H1 (cell line): Measurements from ENCODE around the gene DOCK1.
"Not testable (repeated sequence)": the region's sequence is repeated elsewhere in the genome, so short reads cannot be mapped to it uniquely, and the experiment has no call there.

Source experiments
- CBX8 ChIP-seq: fragments of 300-800, 300-1000 bp; sonication (generic); IDR thresholded peaks from 2 replicates; pipeline ENCODE4 v1.7.1; 2016; ENCODE audit warnings: low read depth, low read length, borderline replicate concordance
- CEBPB ChIP-seq: IDR thresholded peaks from 2 replicates; pipeline ENCODE4 v1.6.1; 2012; ENCODE audit warnings: low read depth, low read length
- CREB1 ChIP-seq: IDR thresholded peaks from 2 replicates; pipeline ENCODE4 v1.6.1; 2012; ENCODE audit warnings: inconsistent platforms
- EP300 ChIP-seq, 2 experiments: IDR thresholded peaks; 1 replicate in 1 of 2; 2 replicates in 1 of 2; pipeline ENCODE4 v1.6.1; 2011 to 2012; ENCODE audit warnings: low read depth in 2 of 2, low read length in 2 of 2, mild to moderate bottlenecking in 2 of 2, borderline replicate concordance in 1 of 2, inconsistent platforms in 1 of 2, moderate library complexity in 1 of 2
- GTF2F1 ChIP-seq: IDR thresholded peaks from 2 replicates; pipeline ENCODE4 v1.6.1; 2012; ENCODE audit warnings: low read depth, low read length, improper control_type of control experiment, borderline replicate concordance
- JUND ChIP-seq: IDR thresholded peaks from 2 replicates; pipeline ENCODE4 v1.6.1; 2011; ENCODE audit warnings: mild to moderate bottlenecking, improper control_type of control experiment, low read length
- POLR2A ChIP-seq, 2 experiments: IDR thresholded peaks; 1 replicate in 1 of 2; 2 replicates in 1 of 2; pipeline ENCODE4 v1.6.1; 2011; ENCODE audit warnings: low read depth in 2 of 2, low read length in 2 of 2, mild to moderate bottlenecking in 2 of 2; ENCODE audit errors: control extremely low read depth in 1 of 2
- POLR2AphosphoS5 ChIP-seq: IDR thresholded peaks from 2 replicates; pipeline ENCODE4 v1.6.1; 2011; ENCODE audit warnings: low read depth, low read length
- RAD21 ChIP-seq, 2 experiments: IDR thresholded peaks in 1 of 2; conservative IDR thresholded peaks in 1 of 2; 2 replicates each; pipeline ENCODE4 v1.6.1; 2011; ENCODE audit warnings: low read depth in 2 of 2, low read length in 2 of 2, improper control_type of control experiment in 1 of 2, inconsistent platforms in 1 of 2, mild to moderate bottlenecking in 1 of 2, moderate library complexity in 1 of 2
- TCF12 ChIP-seq: IDR thresholded peaks from 2 replicates; pipeline ENCODE4 v1.6.1; 2011; ENCODE audit warnings: low read depth, mild to moderate bottlenecking, low read length
- ZNF274 ChIP-seq: IDR thresholded peaks from 2 replicates; pipeline ENCODE4 v1.7.0; 2012; ENCODE audit warnings: low read length, borderline replicate concordance; ENCODE audit errors: extremely low read depth
- TF ChIP-seq, protein P1 (sequence below): IDR thresholded peaks from 2 replicates; pipeline ENCODE4 v1.6.1; 2011; ENCODE audit warnings: low read length, improper control_type of control experiment
- TF ChIP-seq, protein P2 (sequence below), 3 experiments: IDR thresholded peaks; 1 replicate in 2 of 3; 2 replicates in 1 of 3; pipeline versions ENCODE4 v1.5.1 to v1.6.1; 2011; ENCODE audit warnings: low read length in 3 of 3, mild to moderate bottlenecking in 3 of 3, inconsistent platforms in 2 of 3, low read depth in 1 of 3, moderate library complexity in 1 of 3; ENCODE audit not compliant: insufficient read depth in 1 of 3; ENCODE audit errors: control extremely low read depth in 1 of 3

DNA sequence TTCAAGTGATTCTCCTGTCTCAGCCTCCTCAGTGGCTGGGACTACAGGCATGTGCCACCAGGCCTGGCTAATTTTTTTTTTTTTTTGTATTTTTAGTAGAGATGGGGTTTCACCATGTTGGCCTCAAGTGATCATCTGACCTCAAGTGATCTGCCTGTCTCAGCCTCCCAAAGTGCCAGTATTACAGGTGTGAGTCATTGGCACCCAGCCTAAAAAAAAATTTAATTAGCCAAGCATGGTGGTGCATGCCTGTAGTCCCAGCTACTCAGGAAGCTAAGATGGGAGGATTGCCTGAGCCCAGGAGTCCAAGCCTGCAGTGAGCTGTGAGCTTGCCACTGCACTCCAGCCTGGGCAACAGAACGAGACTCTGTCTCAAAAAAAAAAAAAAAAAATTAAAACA is 16.8 kb upstream of the DOCK1 start:
- not testable (repeated sequence) for TF ChIP-seq JUND; RAD21 (IDR thresholded peaks at IDR 0.05 in 1 of 2, conservative IDR thresholded peaks at IDR 0.05 in 1 of 2; ENCODE audit: low read depth in 2 of 2, low read length in 2 of 2); POLR2AphosphoS5; CEBPB; ZNF274; CBX8; EP300 (IDR thresholded peaks at IDR 0.05; ENCODE audit: borderline replicate concordance in 1 of 2, low read depth in 2 of 2, low read length in 2 of 2); CREB1; GTF2F1; POLR2A (IDR thresholded peaks at IDR 0.05; ENCODE audit: control extremely low read depth in 1 of 2, low read depth in 2 of 2, low read length in 2 of 2); TCF12
- TF ChIP-seq, protein P1, sequence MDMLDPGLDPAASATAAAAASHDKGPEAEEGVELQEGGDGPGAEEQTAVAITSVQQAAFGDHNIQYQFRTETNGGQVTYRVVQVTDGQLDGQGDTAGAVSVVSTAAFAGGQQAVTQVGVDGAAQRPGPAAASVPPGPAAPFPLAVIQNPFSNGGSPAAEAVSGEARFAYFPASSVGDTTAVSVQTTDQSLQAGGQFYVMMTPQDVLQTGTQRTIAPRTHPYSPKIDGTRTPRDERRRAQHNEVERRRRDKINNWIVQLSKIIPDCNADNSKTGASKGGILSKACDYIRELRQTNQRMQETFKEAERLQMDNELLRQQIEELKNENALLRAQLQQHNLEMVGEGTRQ, result not testable (repeated sequence)
- TF ChIP-seq, protein P2, sequence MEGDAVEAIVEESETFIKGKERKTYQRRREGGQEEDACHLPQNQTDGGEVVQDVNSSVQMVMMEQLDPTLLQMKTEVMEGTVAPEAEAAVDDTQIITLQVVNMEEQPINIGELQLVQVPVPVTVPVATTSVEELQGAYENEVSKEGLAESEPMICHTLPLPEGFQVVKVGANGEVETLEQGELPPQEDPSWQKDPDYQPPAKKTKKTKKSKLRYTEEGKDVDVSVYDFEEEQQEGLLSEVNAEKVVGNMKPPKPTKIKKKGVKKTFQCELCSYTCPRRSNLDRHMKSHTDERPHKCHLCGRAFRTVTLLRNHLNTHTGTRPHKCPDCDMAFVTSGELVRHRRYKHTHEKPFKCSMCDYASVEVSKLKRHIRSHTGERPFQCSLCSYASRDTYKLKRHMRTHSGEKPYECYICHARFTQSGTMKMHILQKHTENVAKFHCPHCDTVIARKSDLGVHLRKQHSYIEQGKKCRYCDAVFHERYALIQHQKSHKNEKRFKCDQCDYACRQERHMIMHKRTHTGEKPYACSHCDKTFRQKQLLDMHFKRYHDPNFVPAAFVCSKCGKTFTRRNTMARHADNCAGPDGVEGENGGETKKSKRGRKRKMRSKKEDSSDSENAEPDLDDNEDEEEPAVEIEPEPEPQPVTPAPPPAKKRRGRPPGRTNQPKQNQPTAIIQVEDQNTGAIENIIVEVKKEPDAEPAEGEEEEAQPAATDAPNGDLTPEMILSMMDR (IDR thresholded peaks at IDR 0.05; ENCODE audit: control extremely low read depth in 1 of 3, insufficient read depth in 1 of 3, low read depth in 1 of 3, low read length in 3 of 3), result not testable (repeated sequence)
